Psoas muscle (tissue), 8 donors: ENCODE results near the gene UAP1L1. TPM values are rescaled to one million over a fixed set of nuclear protein-coding genes. Genes with fewer than 3 reads are reported as not detected.

Source experiments
- ATAC-seq, 4 donors: fragments of 200-7000 bp; cut with Tn5 transposase; one replicate each; pipeline ENCODE4 v1.9.1; 2020; ENCODE audit warnings: moderate library complexity in 3 of 4, mild to moderate bottlenecking in 2 of 4
- DNase-seq, 2 donors: peaks; one replicate each; pipeline ENCODE4 v3.0.0-alpha.2; 2020
- H3K27ac ChIP-seq: fragments of 200-600 bp; one replicate; pipeline ENCODE4 v1.8.0; 2022
- H3K27me3 ChIP-seq, 3 donors: fragments of 200-600 bp in 1 of 3; one replicate each; pipeline versions ENCODE4 v1.6.1 to v1.8.0; 2013 to 2022; ENCODE audit warnings: low read length in 2 of 3, mild to moderate bottlenecking in 2 of 3, moderate library complexity in 1 of 3; ENCODE audit not compliant: insufficient read depth in 3 of 3
- H3K36me3 ChIP-seq, 2 donors: fragments of 200-600 bp in 1 of 2; one replicate each; pipeline versions ENCODE4 v1.6.1 to v1.8.0; 2013 to 2022; ENCODE audit warnings: low read depth in 1 of 2, mild to moderate bottlenecking in 1 of 2, moderate library complexity in 1 of 2; ENCODE audit not compliant: insufficient read depth in 1 of 2
- H3K4me1 ChIP-seq: fragments of 200-600 bp; one replicate; pipeline ENCODE4 v1.8.0; 2022
- H3K4me3 ChIP-seq: fragments of 200-600 bp; one replicate; pipeline ENCODE4 v1.8.0; 2022; ENCODE audit warnings: mild to moderate bottlenecking
- H3K9me3 ChIP-seq: fragments of 200-600 bp; one replicate; pipeline ENCODE4 v1.8.0; 2022
- WGBS, 3 donors: extraction: QIAGEN DNeasy Blood & Tissue Kit; methylation state at CpG; one replicate each; pipeline versions ENCODE4 v1.1.6 to v1.1.7; 2013; 5-methylcytosine and 5-hydroxymethylcytosine counted together
- intact Hi-C, 2 donors: fragments of 100-400 bp; cut with DNase I; formaldehyde crosslinking; loops; one replicate each; pipeline versions ENCODE4 v1.11.0 to v1.14.2; 2022
- polyA plus RNA-seq, 3 donors: library from polyadenylated mRNA; stranded (reverse); fragments of 200-250 nt; gene quantifications; one replicate each; pipeline ENCODE4 v1.2.3, GENCODE V29; 2013
- total RNA-seq, 4 donors: library from RNA; stranded (reverse); fragmentation: NEBNext Ultra II Directional in 2 of 4; extraction: Animal tissue kit (Norgen Biotek cat#: 25700) in 2 of 4; gene quantifications; one replicate each; pipeline versions ENCODE4 v1.2.1 to v1.2.4, GENCODE V29; 2021 to 2023
- TF ChIP-seq, protein P1 (sequence below): fragments of 200-600 bp; IDR thresholded peaks from one replicate; pipeline ENCODE4 v1.8.0; 2022; ENCODE audit warnings: antibody characterized with exemption
- donor health status: healthy with polysubstance abuse.
- donor health status: DM: no; HTN: no; CAD: no; lungs with moderate emphysema.
- donor health status: Bipolar disorder and iron deficiency.
- donor health status: healthy.
- donor health status: DM: yes; HTN: yes; CAD: no.
- donor health status: DM: no; HTN: no; CAD: no.
- donor health status: DM: no; HTN: no; CAD: no.
- donor health status: DM: yes; HTN: yes; CAD: no.

UAP1L1 gene
- total and polyA plus RNA-seq, 7 donors = 1.5 to 4.5 (median 2.4) TPM

DNA sequence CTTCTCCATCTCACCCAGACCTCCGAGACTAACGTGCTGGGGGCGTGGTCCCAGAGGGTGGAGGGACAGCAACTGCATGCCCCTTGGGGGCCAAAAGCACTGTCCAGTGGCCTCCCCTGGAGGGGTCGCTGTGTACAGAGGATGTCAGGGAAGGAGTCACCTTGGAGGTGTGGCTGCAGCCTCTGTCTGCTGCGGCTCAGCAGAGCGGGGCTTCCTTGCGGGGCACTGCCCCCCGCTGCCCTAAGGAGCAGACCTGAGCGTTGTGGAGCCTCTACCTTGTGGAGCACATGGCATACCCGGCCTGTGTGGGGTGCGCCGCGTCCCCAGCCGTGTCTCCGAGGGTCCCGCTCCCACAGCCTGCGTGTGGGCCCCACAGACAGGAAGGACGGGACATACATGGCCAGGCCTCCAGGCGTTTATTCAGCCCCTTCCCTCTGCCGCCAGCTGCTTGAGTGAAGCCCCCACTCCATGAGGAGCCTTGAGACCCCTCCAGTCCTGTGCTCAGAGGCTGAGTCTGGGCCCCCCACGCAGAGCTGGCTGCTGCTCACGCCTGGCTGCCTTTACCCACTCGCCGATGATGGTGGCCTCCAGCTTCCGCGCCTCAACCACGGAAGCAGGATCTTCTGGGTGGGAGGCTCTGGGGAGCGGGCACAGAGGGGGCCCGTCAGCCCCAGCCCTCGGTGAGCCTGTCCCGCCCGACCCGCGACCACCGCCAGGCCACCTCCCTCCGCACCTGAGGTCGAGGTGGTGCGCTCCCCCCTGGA lies 33.0 kb downstream of the UAP1L1 start:
- DNase-seq (peak in 1 of 2 donors; percentile 49), ATAC-seq (no peak)
- peaks cover 0 to 75% of the 10 kb centered on the region in 2 donors for H3K36me3 ChIP-seq
- peaks cover 5% of the 10 kb centered on the region for H3K4me1 ChIP-seq
- no peaks in the 10 kb centered on the region for H3K27me3 ChIP-seq
- TF ChIP-seq, protein P1, sequence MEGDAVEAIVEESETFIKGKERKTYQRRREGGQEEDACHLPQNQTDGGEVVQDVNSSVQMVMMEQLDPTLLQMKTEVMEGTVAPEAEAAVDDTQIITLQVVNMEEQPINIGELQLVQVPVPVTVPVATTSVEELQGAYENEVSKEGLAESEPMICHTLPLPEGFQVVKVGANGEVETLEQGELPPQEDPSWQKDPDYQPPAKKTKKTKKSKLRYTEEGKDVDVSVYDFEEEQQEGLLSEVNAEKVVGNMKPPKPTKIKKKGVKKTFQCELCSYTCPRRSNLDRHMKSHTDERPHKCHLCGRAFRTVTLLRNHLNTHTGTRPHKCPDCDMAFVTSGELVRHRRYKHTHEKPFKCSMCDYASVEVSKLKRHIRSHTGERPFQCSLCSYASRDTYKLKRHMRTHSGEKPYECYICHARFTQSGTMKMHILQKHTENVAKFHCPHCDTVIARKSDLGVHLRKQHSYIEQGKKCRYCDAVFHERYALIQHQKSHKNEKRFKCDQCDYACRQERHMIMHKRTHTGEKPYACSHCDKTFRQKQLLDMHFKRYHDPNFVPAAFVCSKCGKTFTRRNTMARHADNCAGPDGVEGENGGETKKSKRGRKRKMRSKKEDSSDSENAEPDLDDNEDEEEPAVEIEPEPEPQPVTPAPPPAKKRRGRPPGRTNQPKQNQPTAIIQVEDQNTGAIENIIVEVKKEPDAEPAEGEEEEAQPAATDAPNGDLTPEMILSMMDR = no peak
- intact Hi-C loops = no loop called here
- H3K9me3 ChIP-seq = no peaks in the 10 kb centered on the region
- no peak overlapping the region for H3K4me3 ChIP-seq
- H3K27ac ChIP-seq = no peak overlapping the region
- 85 to 92% (median 88%) methylated on average over 37 to 38 of the region's 38 CpGs for WGBS, 3 donors

DNA sequence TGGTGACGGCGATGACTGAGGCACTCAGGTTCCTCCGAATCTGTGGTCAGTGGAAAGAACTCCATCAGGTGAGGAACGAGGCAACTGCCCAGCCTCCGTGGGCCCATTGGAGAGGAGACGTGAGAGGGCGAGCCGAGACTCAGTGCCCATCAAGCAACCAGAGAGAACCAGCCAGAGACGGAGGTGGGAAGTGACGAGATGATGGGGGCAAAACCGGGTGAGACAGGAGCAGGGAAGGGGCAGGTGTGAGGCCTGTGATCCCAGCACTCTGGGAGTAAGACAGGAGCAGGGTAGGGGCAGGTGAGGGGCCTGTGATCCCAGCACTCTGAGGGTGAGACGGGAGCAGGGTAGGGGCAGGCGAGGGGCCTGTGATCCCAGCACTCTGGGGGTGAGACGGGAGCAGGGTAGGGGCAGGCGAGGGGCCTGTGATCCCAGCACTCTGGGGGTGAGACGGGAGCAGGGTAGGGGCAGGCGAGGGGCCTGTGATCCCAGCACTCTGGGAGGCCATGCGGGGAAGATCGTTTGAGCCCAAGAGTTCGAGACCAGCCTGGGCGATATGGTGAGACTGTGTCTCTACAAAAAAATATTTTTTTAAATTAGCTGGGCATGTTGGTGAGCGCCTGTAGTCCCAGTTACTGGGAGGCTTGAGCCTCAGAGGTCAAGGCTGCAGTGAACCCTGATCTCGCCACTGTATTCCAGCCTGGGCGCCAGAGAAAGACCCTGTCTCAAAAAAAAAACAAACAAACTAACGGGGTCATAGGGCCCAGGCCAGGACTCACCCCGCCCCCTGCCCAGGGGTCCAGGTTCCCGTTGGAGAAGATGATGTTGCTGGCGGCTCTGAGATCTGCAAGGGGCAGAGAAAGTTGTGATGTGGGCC lies 33.8 kb downstream of the UAP1L1 start:
- ATAC-seq = no peak
- peaks cover 0 to 66% of the 10 kb centered on the region in 2 donors for H3K36me3 ChIP-seq

DNA sequence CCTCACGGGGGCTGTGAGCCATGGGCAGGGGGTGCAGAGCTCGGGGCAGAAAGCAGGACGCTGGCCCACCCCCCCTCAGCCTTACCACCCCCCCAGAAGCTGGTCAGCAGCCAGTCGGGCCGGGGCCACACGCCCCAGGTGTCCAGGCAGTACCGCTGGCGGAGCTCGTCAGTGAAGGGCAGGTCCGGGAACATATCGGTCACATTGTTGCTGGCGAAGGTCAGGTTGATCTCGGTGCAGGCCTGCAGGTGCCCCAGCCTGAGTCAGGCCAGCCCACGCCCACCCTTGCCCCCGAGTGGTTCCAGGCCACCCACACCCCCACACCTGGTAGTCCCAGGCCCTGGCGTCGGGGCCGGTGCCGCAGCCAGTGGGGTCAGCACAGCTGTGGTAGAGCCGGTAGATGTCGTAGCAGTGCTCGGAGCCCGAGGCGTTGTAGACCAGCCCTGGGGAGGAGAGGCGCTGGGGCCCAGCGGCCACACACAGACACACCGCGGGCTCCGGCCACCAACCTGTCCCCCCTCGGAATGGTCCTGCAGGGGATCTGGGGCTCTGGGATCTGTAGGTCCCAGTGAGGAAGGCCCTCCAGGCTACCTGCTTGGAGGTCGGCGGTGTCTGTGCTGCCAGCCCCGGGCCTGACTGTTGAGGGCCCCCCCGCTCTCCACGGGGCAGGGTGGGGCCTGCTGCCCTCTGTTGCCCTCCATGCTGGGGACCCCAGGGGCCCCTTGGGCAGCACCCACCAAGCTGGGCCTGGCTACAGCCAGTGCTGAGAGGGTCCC lies 34.7 kb downstream of the UAP1L1 start:
- TF ChIP-seq, protein P1 = no peak
- Histone ChIP-seq H3K9me3 (no peaks in the 10 kb centered on the region), H3K4me1 (peaks cover 5% of the 10 kb centered on the region), H3K27me3 (no peaks in the 10 kb centered on the region), H3K27ac (no peak overlapping the region), H3K4me3 (no peak overlapping the region), H3K36me3 (peaks cover 0 to 58% of the 10 kb centered on the region in 2 donors)
- DNase-seq (peak in 1 of 2 donors; percentile 55), ATAC-seq (no peak)
- WGBS, 3 donors = 87 to 92% (median 89%) methylated on average over 25 to 35 of the region's 35 CpGs
- intact Hi-C loops = no loop called here

More for the DNA sequence above, 33.8 kb downstream of the UAP1L1 start:
- TF ChIP-seq, protein P1 = no peak
- no peaks in the 10 kb centered on the region for H3K27me3 ChIP-seq
- WGBS, 3 donors = 85 to 88% (median 85%) methylated on average over 26 to 28 of the region's 28 CpGs
- intact Hi-C loops = no loop called here
- DNase-seq = no peak
- no peaks in the 10 kb centered on the region for H3K9me3 ChIP-seq
- peaks cover 5% of the 10 kb centered on the region for H3K4me1 ChIP-seq
- no peak overlapping the region for H3K4me3 ChIP-seq
- H3K27ac ChIP-seq = no peak overlapping the region

DNA sequence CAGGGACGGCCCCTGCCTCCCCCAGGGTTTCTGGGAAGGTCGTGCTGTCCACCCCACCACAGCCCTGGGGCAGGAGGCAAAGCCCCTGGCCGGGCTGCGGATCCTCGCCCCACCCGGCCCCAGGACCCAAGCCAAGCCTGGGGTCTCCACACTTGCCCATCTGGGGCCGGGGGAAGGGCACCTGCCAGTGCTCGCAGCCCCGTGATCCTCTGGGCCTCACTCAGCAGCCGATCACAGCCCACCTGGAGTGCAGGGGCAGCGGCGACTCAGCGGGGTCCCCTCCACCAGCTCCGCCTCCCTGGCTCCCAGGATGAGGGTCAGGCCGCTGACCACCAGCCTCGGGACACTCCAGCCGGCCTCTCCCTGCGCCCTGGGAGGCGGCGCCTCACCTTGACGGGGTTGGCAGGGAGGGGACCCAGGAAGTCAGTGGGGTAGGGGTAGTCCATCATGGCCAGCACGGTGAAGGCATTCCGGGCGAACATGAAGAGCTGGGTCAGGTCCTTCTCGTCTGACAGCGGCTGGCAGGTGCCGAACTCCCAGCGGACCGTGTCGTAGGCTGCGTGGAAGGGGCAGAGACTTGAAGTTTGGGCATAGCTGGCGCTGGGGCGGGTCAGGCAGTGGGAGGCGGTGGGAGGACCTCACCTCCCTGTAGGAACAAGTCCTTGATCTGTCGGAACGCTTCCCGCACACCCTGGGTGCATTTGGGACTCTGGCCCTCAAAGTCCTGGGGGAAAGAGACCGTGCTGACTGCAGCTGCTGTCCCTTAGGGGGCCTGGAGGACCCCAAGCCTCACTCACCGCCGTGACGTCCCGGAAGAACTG lies 35.5 kb downstream of the UAP1L1 start:
- Histone ChIP-seq H3K27me3 (no peaks in the 10 kb centered on the region), H3K9me3 (no peaks in the 10 kb centered on the region), H3K4me3 (no peak overlapping the region), H3K27ac (no peak overlapping the region), H3K4me1 (peaks cover 5% of the 10 kb centered on the region), H3K36me3 (peaks cover 0 to 50% of the 10 kb centered on the region in 2 donors)
- TF ChIP-seq, protein P1 = no peak
- intact Hi-C loops = no loop called here
- DNase-seq (peak in 1 of 2 donors; percentile 55), ATAC-seq (no peak)
- WGBS, 3 donors = 92 to 95% (median 93%) methylated on average over 40 to 42 of the region's 42 CpGs
